CD4-positive, alpha-beta memory T cell (primary cell): ENCODE data around the gene CCDC93. TPM values are rescaled to one million over a fixed set of nuclear protein-coding genes. Genes with fewer than 3 reads are reported as not detected.

Experiments used
- CTCF ChIA-PET: fragments of 350-600 bp; sonication (Branson Sonifier 250); formaldehyde crosslinking; loops from one replicate; lab custom pipeline; 2021; ENCODE audit warnings: inconsistent platforms; ENCODE audit not compliant: partially characterized antibody; lab: Charles Lee
- POLR2A ChIA-PET: fragments of 350-600 bp; sonication (Branson Sonifier 250); formaldehyde crosslinking; loops from one replicate; lab custom pipeline; 2021; ENCODE audit not compliant: partially characterized antibody; lab: Charles Lee
- DNase-seq, 5 donors: peaks; one replicate each; pipeline versions ENCODE4 v3.0.0 to v3.0.0-alpha.2; 2020 to 2022; ENCODE audit warnings: mixed read lengths in 1 of 5
- H3K27ac ChIP-seq: one replicate; pipeline ENCODE4 v1.7.0; 2013; ENCODE audit warnings: low read depth, low read length
- H3K27me3 ChIP-seq: 2 replicates; pipeline ENCODE4 v1.7.0; 2013; ENCODE audit warnings: mild to moderate bottlenecking, low read length, moderate library complexity; ENCODE audit not compliant: insufficient read depth
- H3K36me3 ChIP-seq: 2 replicates; pipeline ENCODE4 v1.7.0; 2013; ENCODE audit warnings: mild to moderate bottlenecking, low read length, moderate library complexity; ENCODE audit not compliant: insufficient read depth
- H3K4me1 ChIP-seq: 2 replicates; pipeline ENCODE4 v1.7.0; 2013; ENCODE audit warnings: mild to moderate bottlenecking, low read length, moderate library complexity; ENCODE audit not compliant: insufficient read depth
- H3K4me3 ChIP-seq, 2 donors: one replicate each; pipeline ENCODE4 v1.7.0; 2013; ENCODE audit warnings: low read length in 2 of 2, mild to moderate bottlenecking in 1 of 2
- H3K9me3 ChIP-seq, 2 donors: one replicate each; pipeline ENCODE4 v1.7.0; 2013; ENCODE audit warnings: low read length in 2 of 2, control low read depth in 1 of 2; ENCODE audit not compliant: control insufficient read depth in 1 of 2
- H3K27ac Mint-ChIP-seq, 7 donors: one replicate each; pipeline ENCODE4 v1.8.0; 2020 to 2021; ENCODE audit warnings: mixed read lengths in 7 of 7, mild to moderate bottlenecking in 6 of 7, inconsistent platforms in 3 of 7, moderate library complexity in 3 of 7
- H3K27me3 Mint-ChIP-seq, 2 donors: one replicate each; pipeline ENCODE4 v1.8.0; 2020 to 2021; ENCODE audit warnings: mixed read lengths in 2 of 2
- H3K36me3 Mint-ChIP-seq, 2 donors: one replicate each; pipeline ENCODE4 v1.8.0; 2020 to 2021; ENCODE audit warnings: mixed read lengths in 2 of 2, inconsistent platforms in 1 of 2, mild to moderate bottlenecking in 1 of 2
- H3K4me1 Mint-ChIP-seq, 4 donors: one replicate each; pipeline ENCODE4 v1.8.0; 2020 to 2021; ENCODE audit warnings: mixed read lengths in 4 of 4, mild to moderate bottlenecking in 1 of 4
- H3K4me3 Mint-ChIP-seq, 8 donors: one replicate each; pipeline ENCODE4 v1.8.0; 2020 to 2021; ENCODE audit warnings: mixed read lengths in 8 of 8, mild to moderate bottlenecking in 7 of 8, moderate library complexity in 6 of 8, inconsistent platforms in 3 of 8
- H3K9me3 Mint-ChIP-seq, 8 donors: one replicate each; pipeline ENCODE4 v1.8.0; 2020 to 2021; ENCODE audit warnings: mixed read lengths in 8 of 8, mild to moderate bottlenecking in 5 of 8, inconsistent platforms in 3 of 8, moderate library complexity in 1 of 8
- intact Hi-C: fragments of 100-400 bp; cut with micrococcal nuclease; formaldehyde crosslinking; loops from one replicate; pipeline ENCODE4 v1.15.1; 2023
- polyA plus RNA-seq, 2 donors: library from polyadenylated mRNA; unstranded; fragments of 300-500 nt; fragmentation: Illumina TruSeq; gene quantifications; one replicate each; pipeline ENCODE4 v1.2.3, GENCODE V29; 2021
- total RNA-seq, 2 experiments: library from RNA; stranded (reverse); gene quantifications; one replicate each; pipeline ENCODE4 v1.2.3, GENCODE V29; 2021

Gene CCDC93
- total and polyA plus RNA-seq, 4 experiments from 2014 or later: 3.2 to 73.3 (median 40.5) TPM

GRCh38 chr2:117973498-117974082, 40.3 kb downstream of the CCDC93 start:
- H3K9me3 ChIP-seq: no peaks in the 10 kb centered on the region
- H3K27ac Mint-ChIP-seq: no peak overlapping the region
- no peak for DNase-seq
- H3K4me1 Mint-ChIP-seq: peaks cover 0 to 4% (median under 1%) of the 10 kb centered on the region in 4 donors
- H3K9me3 Mint-ChIP-seq: no peaks in the 10 kb centered on the region
- H3K36me3 Mint-ChIP-seq: peaks cover 65 to 93% of the 10 kb centered on the region in 2 donors
- ChIA-PET CTCF (interaction anchor here (2.2 kb wide), 1 partner anchor 30 kb away, joined by 10 read pairs; no protein-coding TSS in a partner anchor), POLR2A (no interaction called here)
- H3K4me3 ChIP-seq: no peak overlapping the region
- H3K36me3 ChIP-seq: peaks cover 30% of the 10 kb centered on the region
- no peak overlapping the region for H3K27ac ChIP-seq
- H3K4me1 ChIP-seq: no peaks in the 10 kb centered on the region
- no peak overlapping the region for H3K4me3 Mint-ChIP-seq
- H3K27me3 ChIP-seq: no peaks in the 10 kb centered on the region
- no peaks in the 10 kb centered on the region for H3K27me3 Mint-ChIP-seq
- intact Hi-C loops: no loop called here

- intact Hi-C loops: no loop called here
- Histone ChIP-seq H3K27me3 (no peaks in the 10 kb centered on the region), H3K36me3 (peaks cover 30% of the 10 kb centered on the region), H3K27ac (no peak overlapping the region), H3K9me3 (no peaks in the 10 kb centered on the region), H3K4me1 (no peaks in the 10 kb centered on the region), H3K4me3 (no peak overlapping the region)
- no peak overlapping the region for H3K4me3 Mint-ChIP-seq
- H3K27me3 Mint-ChIP-seq: no peaks in the 10 kb centered on the region
- DNase-seq: no peak
- CTCF ChIA-PET: no interaction called here
- POLR2A ChIA-PET: no interaction called here
- H3K36me3 Mint-ChIP-seq: peaks cover 69 to 91% of the 10 kb centered on the region in 2 donors
- peaks cover 0 to 4% (median under 1%) of the 10 kb centered on the region in 4 donors for H3K4me1 Mint-ChIP-seq
- H3K9me3 Mint-ChIP-seq: no peaks in the 10 kb centered on the region
- peak overlapping the region in 2 of 7 donors; percentile 10 to 48 for H3K27ac Mint-ChIP-seq
These were observed 41.3 kb downstream of the CCDC93 start for GRCh38 chr2:117972476-117973123.

- H3K36me3 Mint-ChIP-seq: peaks cover 62 to 80% of the 10 kb centered on the region in 2 donors
- Histone ChIP-seq H3K27ac (no peak overlapping the region), H3K36me3 (peaks cover 9% of the 10 kb centered on the region), H3K9me3 (no peaks in the 10 kb centered on the region), H3K4me1 (no peaks in the 10 kb centered on the region), H3K4me3 (no peak overlapping the region), H3K27me3 (no peaks in the 10 kb centered on the region)
- CTCF ChIA-PET: interaction anchor here (3.9 kb wide), 1 partner anchor 34 kb away, joined by 20 read pairs; no protein-coding TSS in a partner anchor
- peaks cover 0 to 4% (median 2%) of the 10 kb centered on the region in 4 donors for H3K4me1 Mint-ChIP-seq
- peak overlapping the region in 1 of 7 donors; percentile 34 for H3K27ac Mint-ChIP-seq
- no peak for DNase-seq
- no peaks in the 10 kb centered on the region for H3K27me3 Mint-ChIP-seq
- intact Hi-C loops: no loop called here
- no peak overlapping the region for H3K4me3 Mint-ChIP-seq
- no peaks in the 10 kb centered on the region for H3K9me3 Mint-ChIP-seq
- POLR2A ChIA-PET: no interaction called here
These were observed 45.1 kb downstream of the CCDC93 start for GRCh38 chr2:117968722-117969121.

GRCh38 chr2:117967977-117968718, 45.7 kb downstream of the CCDC93 start:
- Mint-ChIP-seq H3K36me3 (peaks cover 62 to 79% of the 10 kb centered on the region in 2 donors), H3K9me3 (no peaks in the 10 kb centered on the region), H3K4me1 (peaks cover 0 to 6% (median 2%) of the 10 kb centered on the region in 4 donors), H3K27ac (peak overlapping the region in 1 of 7 donors; percentile 34), H3K27me3 (no peaks in the 10 kb centered on the region), H3K4me3 (no peak overlapping the region)
- intact Hi-C loops: no loop called here
- Histone ChIP-seq H3K9me3 (no peaks in the 10 kb centered on the region), H3K4me3 (no peak overlapping the region), H3K27me3 (no peaks in the 10 kb centered on the region), H3K4me1 (no peaks in the 10 kb centered on the region), H3K27ac (no peak overlapping the region), H3K36me3 (peaks cover 7% of the 10 kb centered on the region)
- ChIA-PET CTCF (interaction anchor here (3.9 kb wide), 1 partner anchor 35 kb away, joined by 20 read pairs; no protein-coding TSS in a partner anchor), POLR2A (no interaction called here)
- no peak for DNase-seq

GRCh38 chr2:117963446-117963845, 50.4 kb downstream of the CCDC93 start:
- H3K9me3 ChIP-seq: no peaks in the 10 kb centered on the region
- H3K27me3 ChIP-seq: no peaks in the 10 kb centered on the region
- peaks cover 14% of the 10 kb centered on the region for H3K36me3 ChIP-seq
- intact Hi-C loops: no loop called here
- peaks cover 0 to 5% (median 1%) of the 10 kb centered on the region in 4 donors for H3K4me1 Mint-ChIP-seq
- no peak overlapping the region for H3K27ac ChIP-seq
- POLR2A ChIA-PET: no interaction called here
- CTCF ChIA-PET: interaction anchor here (1.3 kb wide), 1 partner anchor 40 kb away, joined by 4 read pairs; no protein-coding TSS in a partner anchor
- H3K36me3 Mint-ChIP-seq: peaks cover 58 to 74% of the 10 kb centered on the region in 2 donors
- H3K4me3 Mint-ChIP-seq: no peak overlapping the region
- DNase-seq: no peak
- peak overlapping the region in 2 of 7 donors; percentile 38 to 48 for H3K27ac Mint-ChIP-seq
- H3K9me3 Mint-ChIP-seq: no peaks in the 10 kb centered on the region
- no peak overlapping the region for H3K4me3 ChIP-seq
- H3K27me3 Mint-ChIP-seq: no peaks in the 10 kb centered on the region
- H3K4me1 ChIP-seq: no peaks in the 10 kb centered on the region

GRCh38 chr2:117961201-117961600, 52.7 kb downstream of the CCDC93 start:
- peaks cover 62 to 82% of the 10 kb centered on the region in 2 donors for H3K36me3 Mint-ChIP-seq
- no peaks in the 10 kb centered on the region for H3K4me1 ChIP-seq

GRCh38 chr2:117960231-117960630, 53.6 kb downstream of the CCDC93 start:
- Histone ChIP-seq H3K9me3 (no peaks in the 10 kb centered on the region), H3K4me1 (no peaks in the 10 kb centered on the region), H3K27ac (no peak overlapping the region), H3K27me3 (no peaks in the 10 kb centered on the region), H3K4me3 (no peak overlapping the region), H3K36me3 (peaks cover 37% of the 10 kb centered on the region)
- intact Hi-C loops: no loop called here
- CTCF ChIA-PET: interaction anchor here (1.0 to 6.8 kb wide), 3 partner anchors 36 to 145 kb away, joined by 3 to 33 read pairs (median 3); partner anchors contain the start of gene DDX18
- Mint-ChIP-seq H3K4me1 (peaks cover 0 to 6% (median 0%) of the 10 kb centered on the region in 4 donors), H3K27ac (no peak overlapping the region), H3K27me3 (no peaks in the 10 kb centered on the region), H3K36me3 (peaks cover 59 to 83% of the 10 kb centered on the region in 2 donors), H3K4me3 (no peak overlapping the region), H3K9me3 (no peaks in the 10 kb centered on the region)
- DNase-seq: no peak
- POLR2A ChIA-PET: no interaction called here

More at GRCh38 chr2:117961201-117961600, 52.7 kb downstream of the CCDC93 start:
- no peaks in the 10 kb centered on the region for H3K9me3 ChIP-seq
- POLR2A ChIA-PET: no interaction called here
- Mint-ChIP-seq H3K4me1 (peaks cover 0 to 6% (median 0%) of the 10 kb centered on the region in 4 donors), H3K27me3 (no peaks in the 10 kb centered on the region), H3K9me3 (no peaks in the 10 kb centered on the region), H3K27ac (peak overlapping the region in 3 of 7 donors; percentile 5 to 81 (median 32)), H3K4me3 (no peak overlapping the region)
- CTCF ChIA-PET: interaction anchor here (1.4 kb wide), 1 partner anchor 42 kb away, joined by 8 read pairs; no protein-coding TSS in a partner anchor
- DNase-seq: no peak
- intact Hi-C loops: no loop called here
- H3K4me3 ChIP-seq: no peak overlapping the region
- no peaks in the 10 kb centered on the region for H3K27me3 ChIP-seq
- no peak overlapping the region for H3K27ac ChIP-seq
- H3K36me3 ChIP-seq: peaks cover 34% of the 10 kb centered on the region
